PC-9 (cell line): ENCODE results near the gene ABCA2.

Experiments used
- EZH2 ChIP-seq: fragments of 200-600 bp; sonication (generic); IDR thresholded peaks from 2 replicates; pipeline ENCODE4 v1.8.0; 2017; ENCODE audit warnings: antibody characterized with exemption, low read depth
- TF ChIP-seq, protein P1 (sequence below): fragments of 200-600 bp; sonication (generic); conservative IDR thresholded peaks from 2 replicates; pipeline ENCODE4 v1.6.1; 2017; ENCODE audit warnings: mixed run types, antibody characterized with exemption, mild to moderate bottlenecking, moderate library complexity

DNA sequence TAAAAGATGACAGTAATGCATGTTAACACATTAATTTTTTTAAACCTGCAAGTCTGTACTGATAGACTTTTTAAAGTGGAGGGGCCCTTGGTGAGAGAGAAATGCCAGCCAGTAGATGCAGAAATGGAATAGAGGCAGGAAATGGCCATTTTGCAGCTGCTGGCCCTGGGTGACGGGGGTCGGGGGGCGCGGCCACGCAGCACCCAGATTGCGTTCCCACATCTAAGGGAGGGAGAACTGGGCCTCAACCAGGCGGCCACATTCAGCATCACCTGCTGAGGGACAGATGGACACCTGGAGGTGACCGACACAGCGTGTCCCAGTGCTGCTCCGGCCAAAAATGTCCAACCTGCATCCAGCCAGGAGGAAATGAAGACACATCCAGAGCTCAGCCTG is 25.4 kb downstream of the ABCA2 start:
- TF ChIP-seq, protein P1, sequence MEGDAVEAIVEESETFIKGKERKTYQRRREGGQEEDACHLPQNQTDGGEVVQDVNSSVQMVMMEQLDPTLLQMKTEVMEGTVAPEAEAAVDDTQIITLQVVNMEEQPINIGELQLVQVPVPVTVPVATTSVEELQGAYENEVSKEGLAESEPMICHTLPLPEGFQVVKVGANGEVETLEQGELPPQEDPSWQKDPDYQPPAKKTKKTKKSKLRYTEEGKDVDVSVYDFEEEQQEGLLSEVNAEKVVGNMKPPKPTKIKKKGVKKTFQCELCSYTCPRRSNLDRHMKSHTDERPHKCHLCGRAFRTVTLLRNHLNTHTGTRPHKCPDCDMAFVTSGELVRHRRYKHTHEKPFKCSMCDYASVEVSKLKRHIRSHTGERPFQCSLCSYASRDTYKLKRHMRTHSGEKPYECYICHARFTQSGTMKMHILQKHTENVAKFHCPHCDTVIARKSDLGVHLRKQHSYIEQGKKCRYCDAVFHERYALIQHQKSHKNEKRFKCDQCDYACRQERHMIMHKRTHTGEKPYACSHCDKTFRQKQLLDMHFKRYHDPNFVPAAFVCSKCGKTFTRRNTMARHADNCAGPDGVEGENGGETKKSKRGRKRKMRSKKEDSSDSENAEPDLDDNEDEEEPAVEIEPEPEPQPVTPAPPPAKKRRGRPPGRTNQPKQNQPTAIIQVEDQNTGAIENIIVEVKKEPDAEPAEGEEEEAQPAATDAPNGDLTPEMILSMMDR: no peak
- TF ChIP-seq EZH2: no peak
